SK-N-MC (cell line): Measurements from ENCODE around the gene FASTKD3.

Experiments used
- EZH2 ChIP-seq: fragments of 200-600 bp; sonication (generic); IDR thresholded peaks from one replicate; pipeline ENCODE4 v1.6.1; 2017; ENCODE audit warnings: antibody characterized with exemption
- FOXP2 ChIP-seq: optimal IDR thresholded peaks from 2 replicates; pipeline ENCODE3; 2011; ENCODE audit warnings: mild to moderate bottlenecking, moderate library complexity; ENCODE audit not compliant: insufficient read depth; ENCODE audit errors: extremely low read length, control extremely low read depth
- POLR2AphosphoS5 ChIP-seq: IDR thresholded peaks from 2 replicates; pipeline ENCODE4 v1.6.1; 2012; ENCODE audit warnings: mild to moderate bottlenecking, low read depth, low read length, borderline replicate concordance

DNA sequence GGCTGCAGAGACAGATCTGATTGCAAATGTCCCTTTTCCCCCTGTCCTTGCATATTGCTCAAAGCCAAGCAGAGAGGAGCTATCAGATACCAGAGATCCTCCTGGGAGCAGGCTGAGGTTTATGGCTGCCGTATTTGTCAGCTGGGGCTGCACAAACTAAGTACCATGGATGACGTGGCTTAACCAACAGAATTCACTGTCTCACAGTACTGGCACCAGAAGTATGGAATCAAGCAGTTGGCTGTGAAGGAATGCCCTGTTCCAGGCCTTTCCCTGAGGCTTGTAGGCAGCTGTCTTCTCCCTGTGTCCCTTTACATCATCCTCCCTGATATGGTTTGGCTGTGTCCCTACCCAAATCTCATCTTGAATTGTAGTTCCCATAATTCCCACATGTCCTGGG lies 20.5 kb downstream of the FASTKD3 start:
- TF ChIP-seq POLR2AphosphoS5, result no peak
- no peak for TF ChIP-seq EZH2
- no peak for TF ChIP-seq FOXP2
